ENCODE data around the gene DECR2. TPM values are rescaled to one million over a fixed set of nuclear protein-coding genes. Genes with fewer than 3 reads are reported as not detected.

DECR2 gene
- total and polyA plus RNA-seq, 2 of the 13 experiments (the other 11 are each of a cell fraction or from before 2014, with no cell fraction given), result 36.3 to 44.6 TPM

DNA sequence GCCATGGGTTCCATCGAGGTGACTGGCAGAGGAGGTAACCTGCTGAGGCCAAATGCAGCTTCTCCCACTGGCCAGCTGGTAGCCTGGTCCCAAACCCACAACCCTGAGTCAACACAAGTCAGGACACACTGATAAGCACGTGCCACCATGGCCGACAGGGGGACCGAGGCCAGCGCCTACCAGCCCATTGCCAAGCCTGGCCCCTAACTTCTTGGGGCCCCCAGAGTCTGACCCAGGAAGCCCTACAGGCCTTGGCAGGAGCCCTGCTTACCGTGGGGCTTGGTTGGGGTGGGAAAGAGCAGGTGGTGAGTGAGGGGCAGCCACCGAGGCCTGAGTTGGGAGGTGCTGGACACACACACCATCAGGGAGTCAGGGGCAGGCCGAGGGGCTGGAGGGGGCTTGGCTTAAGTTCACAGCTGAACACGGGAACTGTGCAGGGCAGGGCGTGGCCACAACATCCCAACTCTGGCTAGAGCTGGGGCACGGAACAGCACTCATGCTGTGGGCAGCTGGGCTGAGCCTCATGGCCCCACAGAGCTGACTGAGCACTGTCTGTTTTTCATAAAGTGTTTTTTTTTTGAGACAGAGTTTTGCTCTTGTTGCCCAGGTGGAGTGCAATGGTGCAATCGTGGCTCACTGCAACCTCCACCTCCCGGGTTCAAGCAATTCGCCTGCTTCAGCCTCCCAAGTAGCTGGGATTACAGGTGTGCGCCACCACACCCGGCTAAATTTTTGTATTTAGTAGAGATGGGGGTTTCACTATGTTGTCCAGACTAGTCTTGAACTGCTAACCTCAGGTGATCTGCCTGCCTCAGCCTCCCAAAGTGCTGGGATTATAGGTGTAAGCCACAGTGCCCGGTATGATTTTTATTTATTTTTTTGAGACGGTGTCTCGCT lies 36.8 kb upstream of the DECR2 start (continued):
- no peak for TF ChIP-seq TCF7 (IDR thresholded peaks at IDR 0.05; ENCODE audit: low read depth)
- TF ChIP-seq ZNF510 (CRISPR knock-in tag; IDR thresholded peaks at IDR 0.05; ENCODE audit: low read depth), result no peak
- TF ChIP-seq IRX3 (CRISPR knock-in tag; IDR thresholded peaks at IDR 0.05; ENCODE audit: borderline replicate concordance, low read depth), result no peak
- TF ChIP-seq KLF13 (CRISPR knock-in tag; IDR thresholded peaks at IDR 0.05), result no peak
- TF ChIP-seq, protein P1, sequence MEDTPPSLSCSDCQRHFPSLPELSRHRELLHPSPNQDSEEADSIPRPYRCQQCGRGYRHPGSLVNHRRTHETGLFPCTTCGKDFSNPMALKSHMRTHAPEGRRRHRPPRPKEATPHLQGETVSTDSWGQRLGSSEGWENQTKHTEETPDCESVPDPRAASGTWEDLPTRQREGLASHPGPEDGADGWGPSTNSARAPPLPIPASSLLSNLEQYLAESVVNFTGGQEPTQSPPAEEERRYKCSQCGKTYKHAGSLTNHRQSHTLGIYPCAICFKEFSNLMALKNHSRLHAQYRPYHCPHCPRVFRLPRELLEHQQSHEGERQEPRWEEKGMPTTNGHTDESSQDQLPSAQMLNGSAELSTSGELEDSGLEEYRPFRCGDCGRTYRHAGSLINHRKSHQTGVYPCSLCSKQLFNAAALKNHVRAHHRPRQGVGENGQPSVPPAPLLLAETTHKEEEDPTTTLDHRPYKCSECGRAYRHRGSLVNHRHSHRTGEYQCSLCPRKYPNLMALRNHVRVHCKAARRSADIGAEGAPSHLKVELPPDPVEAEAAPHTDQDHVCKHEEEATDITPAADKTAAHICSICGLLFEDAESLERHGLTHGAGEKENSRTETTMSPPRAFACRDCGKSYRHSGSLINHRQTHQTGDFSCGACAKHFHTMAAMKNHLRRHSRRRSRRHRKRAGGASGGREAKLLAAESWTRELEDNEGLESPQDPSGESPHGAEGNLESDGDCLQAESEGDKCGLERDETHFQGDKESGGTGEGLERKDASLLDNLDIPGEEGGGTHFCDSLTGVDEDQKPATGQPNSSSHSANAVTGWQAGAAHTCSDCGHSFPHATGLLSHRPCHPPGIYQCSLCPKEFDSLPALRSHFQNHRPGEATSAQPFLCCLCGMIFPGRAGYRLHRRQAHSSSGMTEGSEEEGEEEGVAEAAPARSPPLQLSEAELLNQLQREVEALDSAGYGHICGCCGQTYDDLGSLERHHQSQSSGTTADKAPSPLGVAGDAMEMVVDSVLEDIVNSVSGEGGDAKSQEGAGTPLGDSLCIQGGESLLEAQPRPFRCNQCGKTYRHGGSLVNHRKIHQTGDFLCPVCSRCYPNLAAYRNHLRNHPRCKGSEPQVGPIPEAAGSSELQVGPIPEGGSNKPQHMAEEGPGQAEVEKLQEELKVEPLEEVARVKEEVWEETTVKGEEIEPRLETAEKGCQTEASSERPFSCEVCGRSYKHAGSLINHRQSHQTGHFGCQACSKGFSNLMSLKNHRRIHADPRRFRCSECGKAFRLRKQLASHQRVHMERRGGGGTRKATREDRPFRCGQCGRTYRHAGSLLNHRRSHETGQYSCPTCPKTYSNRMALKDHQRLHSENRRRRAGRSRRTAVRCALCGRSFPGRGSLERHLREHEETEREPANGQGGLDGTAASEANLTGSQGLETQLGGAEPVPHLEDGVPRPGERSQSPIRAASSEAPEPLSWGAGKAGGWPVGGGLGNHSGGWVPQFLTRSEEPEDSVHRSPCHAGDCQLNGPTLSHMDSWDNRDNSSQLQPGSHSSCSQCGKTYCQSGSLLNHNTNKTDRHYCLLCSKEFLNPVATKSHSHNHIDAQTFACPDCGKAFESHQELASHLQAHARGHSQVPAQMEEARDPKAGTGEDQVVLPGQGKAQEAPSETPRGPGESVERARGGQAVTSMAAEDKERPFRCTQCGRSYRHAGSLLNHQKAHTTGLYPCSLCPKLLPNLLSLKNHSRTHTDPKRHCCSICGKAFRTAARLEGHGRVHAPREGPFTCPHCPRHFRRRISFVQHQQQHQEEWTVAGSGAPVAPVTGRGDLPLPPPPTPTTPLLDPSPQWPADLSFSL (CRISPR knock-in tag; IDR thresholded peaks at IDR 0.05), result no peak
- TF ChIP-seq PTBP1 (IDR thresholded peaks at IDR 0.05; ENCODE audit: low read depth, low read length, poor library complexity, severe bottlenecking), result no peak
- TF ChIP-seq ZNF138 (CRISPR knock-in tag; IDR thresholded peaks at IDR 0.05; ENCODE audit: low read depth), result no peak
- no peak; the same call in 1 of the 2 replicates for TF ChIP-seq GFI1 (CRISPR knock-in tag; IDR thresholded peaks at IDR 0.05; ENCODE audit: borderline replicate concordance)
- no peak for TF ChIP-seq TRIM24 (CRISPR knock-in tag; IDR thresholded peaks at IDR 0.05)
- TF ChIP-seq HNF4G (IDR thresholded peaks at IDR 0.05; ENCODE audit: borderline replicate concordance, low read depth, low read length), result no peak
- TF ChIP-seq HNF4G (CRISPR knock-in tag; IDR thresholded peaks at IDR 0.05; ENCODE audit: borderline replicate concordance, low read depth), result no peak
- TF ChIP-seq MED8 (CRISPR knock-in tag; IDR thresholded peaks at IDR 0.05; ENCODE audit: insufficient replicate concordance), result no peak
- no peak for TF ChIP-seq ZNF547 (CRISPR knock-in tag; IDR thresholded peaks at IDR 0.05)
- TF ChIP-seq, protein P2, sequence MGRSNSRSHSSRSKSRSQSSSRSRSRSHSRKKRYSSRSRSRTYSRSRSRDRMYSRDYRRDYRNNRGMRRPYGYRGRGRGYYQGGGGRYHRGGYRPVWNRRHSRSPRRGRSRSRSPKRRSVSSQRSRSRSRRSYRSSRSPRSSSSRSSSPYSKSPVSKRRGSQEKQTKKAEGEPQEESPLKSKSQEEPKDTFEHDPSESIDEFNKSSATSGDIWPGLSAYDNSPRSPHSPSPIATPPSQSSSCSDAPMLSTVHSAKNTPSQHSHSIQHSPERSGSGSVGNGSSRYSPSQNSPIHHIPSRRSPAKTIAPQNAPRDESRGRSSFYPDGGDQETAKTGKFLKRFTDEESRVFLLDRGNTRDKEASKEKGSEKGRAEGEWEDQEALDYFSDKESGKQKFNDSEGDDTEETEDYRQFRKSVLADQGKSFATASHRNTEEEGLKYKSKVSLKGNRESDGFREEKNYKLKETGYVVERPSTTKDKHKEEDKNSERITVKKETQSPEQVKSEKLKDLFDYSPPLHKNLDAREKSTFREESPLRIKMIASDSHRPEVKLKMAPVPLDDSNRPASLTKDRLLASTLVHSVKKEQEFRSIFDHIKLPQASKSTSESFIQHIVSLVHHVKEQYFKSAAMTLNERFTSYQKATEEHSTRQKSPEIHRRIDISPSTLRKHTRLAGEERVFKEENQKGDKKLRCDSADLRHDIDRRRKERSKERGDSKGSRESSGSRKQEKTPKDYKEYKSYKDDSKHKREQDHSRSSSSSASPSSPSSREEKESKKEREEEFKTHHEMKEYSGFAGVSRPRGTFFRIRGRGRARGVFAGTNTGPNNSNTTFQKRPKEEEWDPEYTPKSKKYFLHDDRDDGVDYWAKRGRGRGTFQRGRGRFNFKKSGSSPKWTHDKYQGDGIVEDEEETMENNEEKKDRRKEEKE (IDR thresholded peaks at IDR 0.05), result no peak
- TF ChIP-seq ZNF781 (CRISPR knock-in tag; IDR thresholded peaks at IDR 0.05; ENCODE audit: borderline replicate concordance, not compliant biosample characterization), result no peak
- TF ChIP-seq, protein P3, sequence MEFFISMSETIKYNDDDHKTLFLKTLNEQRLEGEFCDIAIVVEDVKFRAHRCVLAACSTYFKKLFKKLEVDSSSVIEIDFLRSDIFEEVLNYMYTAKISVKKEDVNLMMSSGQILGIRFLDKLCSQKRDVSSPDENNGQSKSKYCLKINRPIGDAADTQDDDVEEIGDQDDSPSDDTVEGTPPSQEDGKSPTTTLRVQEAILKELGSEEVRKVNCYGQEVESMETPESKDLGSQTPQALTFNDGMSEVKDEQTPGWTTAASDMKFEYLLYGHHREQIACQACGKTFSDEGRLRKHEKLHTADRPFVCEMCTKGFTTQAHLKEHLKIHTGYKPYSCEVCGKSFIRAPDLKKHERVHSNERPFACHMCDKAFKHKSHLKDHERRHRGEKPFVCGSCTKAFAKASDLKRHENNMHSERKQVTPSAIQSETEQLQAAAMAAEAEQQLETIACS (CRISPR knock-in tag; IDR thresholded peaks at IDR 0.05), result no peak
- TF ChIP-seq NCOA2 (CRISPR knock-in tag; IDR thresholded peaks at IDR 0.05), result no peak

All from HepG2 (cell line).